Kidney (tissue), 14 donors: ENCODE data around the gene PEX26. TPM values are rescaled to one million over a fixed set of nuclear protein-coding genes. Genes with fewer than 3 reads are reported as not detected.
"Not testable (repeated sequence)": the region's sequence is repeated elsewhere in the genome, so short reads cannot be mapped to it uniquely, and the experiment has no call there.

Experiments used
- DNase-seq, 5 donors: peaks; one replicate each; pipeline ENCODE4 v3.0.0-alpha.2; 2013 to 2020
- FAIRE-seq: peaks from 2 replicates; lab custom pipeline; 2012; peaks lifted over from hg19 to GRCh38; lab: Jason Lieb, UNC
- H3K27ac ChIP-seq, 2 donors: one replicate each; pipeline ENCODE4 v1.7.0; 2013; ENCODE audit warnings: low read depth in 2 of 2, low read length in 2 of 2, inconsistent platforms in 1 of 2
- H3K27me3 ChIP-seq: one replicate; pipeline ENCODE4 v1.7.1; 2013; ENCODE audit warnings: low read length, inconsistent platforms; ENCODE audit not compliant: control insufficient read depth, insufficient read depth
- H3K36me3 ChIP-seq, 3 donors: one replicate each; pipeline versions ENCODE4 v1.7.0 to v1.7.1; 2013; ENCODE audit warnings: low read length in 3 of 3, control low read depth in 1 of 3, inconsistent platforms in 1 of 3; ENCODE audit not compliant: insufficient read depth in 3 of 3, control insufficient read depth in 2 of 3
- H3K4me1 ChIP-seq, 3 donors: one replicate each; pipeline versions ENCODE4 v1.7.0 to v1.7.1; 2013; ENCODE audit warnings: low read length in 3 of 3, inconsistent platforms in 1 of 3, low read depth in 1 of 3; ENCODE audit not compliant: control insufficient read depth in 2 of 3, insufficient read depth in 2 of 3
- H3K4me3 ChIP-seq, 3 donors: one replicate each; pipeline versions ENCODE4 v1.7.0 to v1.8.1; 2013; ENCODE audit warnings: low read length in 3 of 3, control low read depth in 1 of 3, inconsistent platforms in 1 of 3
- H3K9ac ChIP-seq, 3 donors: one replicate each; pipeline versions ENCODE4 v1.7.0 to v1.7.1; 2013; ENCODE audit warnings: low read length in 3 of 3, control low read depth in 1 of 3, inconsistent platforms in 1 of 3
- H3K9me3 ChIP-seq, 3 donors: one replicate each; pipeline versions ENCODE4 v1.7.0 to v1.7.1; 2013; ENCODE audit warnings: low read length in 3 of 3, control low read depth in 1 of 3, inconsistent platforms in 1 of 3; ENCODE audit not compliant: control insufficient read depth in 2 of 3, insufficient read depth in 1 of 3
- intact Hi-C: fragments of 100-400 bp; cut with DNase I; formaldehyde crosslinking; loops from one replicate; pipeline ENCODE4 v1.11.1; 2022
- polyA plus RNA-seq: library from polyadenylated mRNA; stranded (reverse); fragments of 350-450 nt; fragmentation: Illumina TruSeq; extraction: RNeasy Lipid Tissue Mini Kit (QIAGEN cat#74804); gene quantifications from one replicate; pipeline ENCODE4 v1.2.3, GENCODE V29; 2014; ENCODE audit warnings: low read depth, low replicate concordance; ENCODE audit not compliant: insufficient read depth
- total RNA-seq: library from RNA; stranded (reverse); fragmentation: NEBNext Ultra II Directional; extraction: Animal tissue kit (Norgen Biotek cat#: 25700); gene quantifications from one replicate; pipeline ENCODE4 v1.2.1, GENCODE V29; 2021
- TF ChIP-seq, protein P1 (sequence below): IDR thresholded peaks from 3 replicates; pipeline ENCODE4 v1.5.1; 2012; ENCODE audit warnings: mild to moderate bottlenecking, moderate library complexity, borderline replicate concordance; ENCODE audit not compliant: insufficient read depth; ENCODE audit errors: extremely low read depth
- donor health status: control.
- donor health status: control.
- donor health status: control.
- donor health status: control.
- donor health status: control.
- donor health status: DM: yes; HTN: yes; CAD: no.
- donor health status: Normal renal cell carcinoma (clear cell type).

Gene PEX26
- total and polyA plus RNA-seq, 2 donors from 2014 or later, result 18.1 to 45.2 TPM

- no peak overlapping the region for H3K27ac ChIP-seq
- DNase-seq, result no peak
- no peaks in the 10 kb centered on the region for H3K27me3 ChIP-seq
- no peak overlapping the region for H3K4me3 ChIP-seq
- no peak overlapping the region for H3K9ac ChIP-seq
- peaks cover 0 to 7% (median 2%) of the 10 kb centered on the region in 3 donors for H3K36me3 ChIP-seq
- H3K9me3 ChIP-seq, result no peaks in the 10 kb centered on the region
- no peaks in the 10 kb centered on the region for H3K4me1 ChIP-seq
- no peak for FAIRE-seq
- TF ChIP-seq, protein P1, sequence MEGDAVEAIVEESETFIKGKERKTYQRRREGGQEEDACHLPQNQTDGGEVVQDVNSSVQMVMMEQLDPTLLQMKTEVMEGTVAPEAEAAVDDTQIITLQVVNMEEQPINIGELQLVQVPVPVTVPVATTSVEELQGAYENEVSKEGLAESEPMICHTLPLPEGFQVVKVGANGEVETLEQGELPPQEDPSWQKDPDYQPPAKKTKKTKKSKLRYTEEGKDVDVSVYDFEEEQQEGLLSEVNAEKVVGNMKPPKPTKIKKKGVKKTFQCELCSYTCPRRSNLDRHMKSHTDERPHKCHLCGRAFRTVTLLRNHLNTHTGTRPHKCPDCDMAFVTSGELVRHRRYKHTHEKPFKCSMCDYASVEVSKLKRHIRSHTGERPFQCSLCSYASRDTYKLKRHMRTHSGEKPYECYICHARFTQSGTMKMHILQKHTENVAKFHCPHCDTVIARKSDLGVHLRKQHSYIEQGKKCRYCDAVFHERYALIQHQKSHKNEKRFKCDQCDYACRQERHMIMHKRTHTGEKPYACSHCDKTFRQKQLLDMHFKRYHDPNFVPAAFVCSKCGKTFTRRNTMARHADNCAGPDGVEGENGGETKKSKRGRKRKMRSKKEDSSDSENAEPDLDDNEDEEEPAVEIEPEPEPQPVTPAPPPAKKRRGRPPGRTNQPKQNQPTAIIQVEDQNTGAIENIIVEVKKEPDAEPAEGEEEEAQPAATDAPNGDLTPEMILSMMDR, result no peak
- intact Hi-C loops, result no loop called here
These were observed 53.1 kb downstream of the PEX26 start for GRCh38 chr22:18130699-18131429.

- Histone ChIP-seq H3K4me1 (no peaks in the 10 kb centered on the region), H3K36me3 (no peaks in the 10 kb centered on the region), H3K4me3 (no peak overlapping the region), H3K27ac (no peak overlapping the region), H3K9ac (no peak overlapping the region), H3K9me3 (no peaks in the 10 kb centered on the region), H3K27me3 (no peaks in the 10 kb centered on the region)
- TF ChIP-seq, protein P1, result no peak
- no peak for DNase-seq
- FAIRE-seq, result no peak
- intact Hi-C loops, result no loop called here
These were observed 55.7 kb downstream of the PEX26 start for GRCh38 chr22:18133452-18133851.

GRCh38 chr22:18136563-18137320, 59.0 kb downstream of the PEX26 start:
- TF ChIP-seq, protein P1, result no peak
- Histone ChIP-seq H3K9ac (no peak overlapping the region), H3K36me3 (no peaks in the 10 kb centered on the region), H3K27me3 (no peaks in the 10 kb centered on the region), H3K9me3 (no peaks in the 10 kb centered on the region), H3K4me3 (no peak overlapping the region), H3K27ac (no peak overlapping the region), H3K4me1 (no peaks in the 10 kb centered on the region)
- intact Hi-C loops, result no loop called here
- FAIRE-seq (no peak), DNase-seq (no peak)

DNA sequence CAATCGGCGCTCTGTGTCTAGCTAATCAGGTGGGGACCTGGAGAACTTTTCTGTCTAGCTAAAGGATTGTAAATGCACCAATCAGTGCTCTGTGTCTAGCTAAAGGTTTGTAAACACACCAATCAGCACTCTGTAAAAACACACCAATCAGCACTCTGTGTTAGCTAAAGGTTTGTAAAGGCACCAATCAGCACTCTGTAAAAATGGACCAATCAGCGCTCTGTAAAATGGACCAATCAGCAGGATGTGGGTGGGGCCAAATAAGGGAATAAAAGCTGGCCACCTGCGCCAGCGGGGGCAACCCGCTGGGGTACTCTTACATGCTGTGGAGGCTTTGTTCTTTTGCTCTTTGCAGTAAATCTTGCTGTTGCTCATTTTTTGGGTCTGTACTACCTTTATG, 63.2 kb downstream of the PEX26 start:
- H3K4me3 ChIP-seq, H3K27me3 ChIP-seq, H3K36me3 ChIP-seq, intact Hi-C loops, H3K9ac ChIP-seq, FAIRE-seq, H3K4me1 ChIP-seq, DNase-seq, H3K9me3 ChIP-seq, H3K27ac ChIP-seq: not testable (repeated sequence)
